Keratinocyte (primary cell): ENCODE data around the gene FBLN1.

Experiments used
- CTCF ChIP-seq, 3 experiments: IDR thresholded peaks in 1 of 3; conservative IDR thresholded peaks in 1 of 3; optimal IDR thresholded peaks in 1 of 3; 2 replicates in 2 of 3; 3 replicates in 1 of 3; pipeline versions ENCODE3 to v1.5.1; 2011; ENCODE audit warnings: low read length in 3 of 3, mild to moderate bottlenecking in 3 of 3, moderate library complexity in 2 of 3, control low read depth in 1 of 3, inconsistent platforms in 1 of 3; ENCODE audit not compliant: insufficient read depth in 2 of 3; ENCODE audit errors: extremely low read depth in 1 of 3
- EZH2 ChIP-seq: IDR thresholded peaks from one replicate; pipeline ENCODE4 v1.6.1; 2012; ENCODE audit warnings: inconsistent platforms, mild to moderate bottlenecking, low read length, moderate library complexity

GRCh38 chr22:45638197-45638596, 135.5 kb downstream of the FBLN1 start:
- TF ChIP-seq EZH2 (no peak), CTCF (optimal IDR thresholded peaks at IDR 0.05 in 1 of 3, IDR thresholded peaks at IDR 0.05 in 1 of 3, conservative IDR thresholded peaks at IDR 0.05 in 1 of 3; ENCODE audit: extremely low read depth in 1 of 3, insufficient read depth in 2 of 3, low read length in 3 of 3) (no peak)
